ENCODE measurements around the gene BCL7C.
"Not testable (repeated sequence)": the region's sequence is repeated elsewhere in the genome, so short reads cannot be mapped to it uniquely, and the experiment has no call there.

The BCL7C gene

GRCh38 chr16:30893744-30894539 lies at the start of gene BCL7C:
Gene BCL7C (minus strand): TSS chr16:30894077. CDS start chr16:30893944, 133 bp downstream.
- peak; percentile 83 for DNase-seq

- DNase-seq, result no peak
Measured at GRCh38 chr16:30942426-30942806, 48.5 kb upstream of the BCL7C start.

GRCh38 chr16:30941600-30942425 lies 47.9 kb upstream of the BCL7C start:
- DNase-seq, result peak; percentile 74

GRCh38 chr16:30939571-30939970 lies 45.7 kb upstream of the BCL7C start:
- DNase-seq, result not testable (repeated sequence)

GRCh38 chr16:30937692-30938091 lies 43.8 kb upstream of the BCL7C start:
- no peak for DNase-seq

- peak; percentile 66 for DNase-seq
Measured at GRCh38 chr16:30934827-30935557, 41.1 kb upstream of the BCL7C start.

- DNase-seq, result no peak
Measured at GRCh38 chr16:30931068-30931650, 37.3 kb upstream of the BCL7C start.

GRCh38 chr16:30930160-30930571 lies 36.3 kb upstream of the BCL7C start:
- DNase-seq, result no peak

- no peak for DNase-seq
Measured at GRCh38 chr16:30929167-30929566, 35.3 kb upstream of the BCL7C start.

GRCh38 chr16:30928390-30928789 lies 34.5 kb upstream of the BCL7C start:
- no peak for DNase-seq

- DNase-seq, result peak; percentile 36
Measured at GRCh38 chr16:30927789-30928378, 34.0 kb upstream of the BCL7C start.

GRCh38 chr16:30926937-30927788 lies 33.3 kb upstream of the BCL7C start:
- DNase-seq, result no peak

- DNase-seq, result no peak
Measured at GRCh38 chr16:30925995-30926811, 32.3 kb upstream of the BCL7C start.

- DNase-seq, result no peak
Measured at GRCh38 chr16:30925632-30925987, 31.7 kb upstream of the BCL7C start.

GRCh38 chr16:30924913-30925631 lies 31.2 kb upstream of the BCL7C start:
- no peak for DNase-seq

- no peak for DNase-seq
Measured at GRCh38 chr16:30924076-30924912, 30.4 kb upstream of the BCL7C start.

GRCh38 chr16:30923554-30924075 lies 29.7 kb upstream of the BCL7C start, which contains the start of gene FBXL19:
Gene FBXL19 (plus strand): TSS chr16:30923572. CDS start chr16:30925755, 2,183 bp downstream.
- no peak for DNase-seq

GRCh38 chr16:30922960-30923535 lies 29.2 kb upstream of the BCL7C start:
- peak; percentile 98 for DNase-seq

Data from SHP77 treated with DMSO at 0.1 percent for 48 hours (cell line).